H1 (cell line): ENCODE data around the gene ARID1B. TPM values are rescaled to one million over a fixed set of nuclear protein-coding genes. Genes with fewer than 3 reads are reported as not detected.

Experiments used
- CTCF ChIA-PET: fragments of 300-600 bp; sonication (Branson Sonifier 250); formaldehyde crosslinking; loops from one replicate; lab custom pipeline; 2021; ENCODE audit not compliant: partially characterized antibody; lab: Charles Lee
- POLR2A ChIA-PET: fragments of 300-600 bp; sonication (Branson Sonifier 250); formaldehyde crosslinking; loops from one replicate; lab custom pipeline; 2021; ENCODE audit warnings: inconsistent platforms; ENCODE audit not compliant: partially characterized antibody; lab: Charles Lee
- DNase-seq, 2 experiments: peaks; one replicate each; pipeline versions ENCODE4 v3.0.0 to v3.0.0-alpha.2; 2010 to 2022; ENCODE audit warnings: low spot score in 2 of 2, low read depth in 1 of 2, mixed read lengths in 1 of 2
- FAIRE-seq: peaks from 2 replicates; lab custom pipeline; 2011; peaks lifted over from hg19 to GRCh38; lab: Jason Lieb, UNC
- H2AFZ ChIP-seq: 2 replicates; pipeline ENCODE4 v1.8.1; 2012; ENCODE audit warnings: low read length, inconsistent platforms
- H2AK5ac ChIP-seq: 2 replicates; pipeline ENCODE4 v1.6.1; 2013; ENCODE audit warnings: low read depth, low read length
- H2BK120ac ChIP-seq: replicated peaks from 2 replicates; pipeline ENCODE3; 2013; ENCODE audit warnings: low read depth, low read length, inconsistent platforms
- H2BK12ac ChIP-seq: 2 replicates; pipeline ENCODE4 v1.6.1; 2013; ENCODE audit warnings: low read depth, low read length
- H2BK15ac ChIP-seq: 2 replicates; pipeline ENCODE4 v1.6.1; 2013; ENCODE audit warnings: low read length
- H2BK20ac ChIP-seq: 2 replicates; pipeline ENCODE4 v1.6.1; 2013; ENCODE audit warnings: low read length
- H2BK5ac ChIP-seq: 2 replicates; pipeline ENCODE4 v1.6.1; 2013; ENCODE audit warnings: low read depth, low read length
- H3K14ac ChIP-seq: 2 replicates; pipeline ENCODE4 v1.6.1; 2013; ENCODE audit warnings: inconsistent platforms; ENCODE audit not compliant: insufficient read length
- H3K18ac ChIP-seq: 2 replicates; pipeline ENCODE4 v1.6.1; 2013; ENCODE audit warnings: low read length; ENCODE audit errors: extremely low read depth
- H3K23ac ChIP-seq: 2 replicates; pipeline ENCODE4 v1.6.1; 2013; ENCODE audit warnings: inconsistent platforms; ENCODE audit not compliant: insufficient read length
- H3K23me2 ChIP-seq: 2 replicates; pipeline ENCODE4 v1.6.1; 2013; ENCODE audit warnings: low read depth, low read length
- H3K27ac ChIP-seq: 2 replicates; pipeline ENCODE4 v1.6.1; 2011; ENCODE audit warnings: low read depth, low read length, inconsistent platforms
- H3K27me3 ChIP-seq, 4 experiments: replicated peaks in 1 of 4; 1 replicate in 1 of 4; 2 replicates in 3 of 4; pipeline versions ENCODE4 v1.6.1 to v1.8.1; 2011 to 2013; ENCODE audit warnings: low read length in 3 of 4, mild to moderate bottlenecking in 3 of 4, inconsistent platforms in 2 of 4, mixed read lengths in 2 of 4, moderate library complexity in 1 of 4; ENCODE audit not compliant: control insufficient read depth in 3 of 4, insufficient read depth in 3 of 4; ENCODE audit errors: extremely low read depth in 1 of 4
- H3K36me3 ChIP-seq, 4 experiments: 2 replicates each; pipeline versions ENCODE4 v1.6.1 to v1.8.1; 2011 to 2013; ENCODE audit warnings: mild to moderate bottlenecking in 4 of 4, low read length in 3 of 4, moderate library complexity in 2 of 4, control low read depth in 1 of 4, inconsistent platforms in 1 of 4; ENCODE audit not compliant: insufficient read depth in 4 of 4, control insufficient read depth in 2 of 4
- H3K4ac ChIP-seq: replicated peaks from 2 replicates; pipeline ENCODE3; 2013; ENCODE audit warnings: low read length, low read depth, mixed read lengths, inconsistent platforms; ENCODE audit not compliant: insufficient read length
- H3K4me1 ChIP-seq, 4 experiments: replicated peaks in 1 of 4; 1 replicate in 1 of 4; 2 replicates in 3 of 4; pipeline versions ENCODE4 v1.6.1 to v1.8.1; 2011 to 2013; ENCODE audit warnings: low read length in 3 of 4, inconsistent platforms in 2 of 4, mixed read lengths in 1 of 4; ENCODE audit not compliant: insufficient read depth in 4 of 4, control insufficient read depth in 3 of 4
- H3K4me2 ChIP-seq, 2 experiments: 2 replicates each; pipeline versions ENCODE4 v1.6.1 to v1.8.1; 2011 to 2013; ENCODE audit warnings: low read depth in 2 of 2, low read length in 2 of 2, control low read depth in 1 of 2, inconsistent platforms in 1 of 2, mild to moderate bottlenecking in 1 of 2; ENCODE audit not compliant: insufficient read depth in 1 of 2
- H3K4me3 ChIP-seq, 4 experiments: fragments of 200-600, 300-600 bp in 1 of 4; sonication (generic), shearing (Covaris generic), sonication (Bioruptor Twin) in 1 of 4; 2 replicates each; pipeline versions ENCODE4 v1.5.1 to v1.8.1; 2011 to 2016; ENCODE audit warnings: low read length in 4 of 4, low read depth in 3 of 4, control low read depth in 2 of 4, inconsistent platforms in 2 of 4, mild to moderate bottlenecking in 2 of 4, mixed read lengths in 1 of 4, moderate library complexity in 1 of 4; ENCODE audit not compliant: insufficient read depth in 2 of 4; ENCODE audit errors: extremely low read depth in 1 of 4
- H3K56ac ChIP-seq: replicated peaks from 2 replicates; pipeline ENCODE3; 2013; ENCODE audit warnings: low read depth, mild to moderate bottlenecking, mixed read lengths, low read length, inconsistent platforms; ENCODE audit not compliant: insufficient read length
- H3K79me1 ChIP-seq: 2 replicates; pipeline ENCODE4 v1.6.1; 2013; ENCODE audit warnings: low read depth, low read length, control low read depth
- H3K79me2 ChIP-seq, 2 experiments: 2 replicates each; pipeline versions ENCODE4 v1.6.1 to v1.8.1; 2012 to 2013; ENCODE audit warnings: low read length in 2 of 2, mild to moderate bottlenecking in 2 of 2, inconsistent platforms in 1 of 2; ENCODE audit not compliant: insufficient read depth in 2 of 2, control insufficient read depth in 1 of 2
- H3K9ac ChIP-seq, 4 experiments: replicated peaks in 1 of 4; 1 replicate in 1 of 4; 2 replicates in 3 of 4; pipeline versions ENCODE4 v1.6.1 to v1.8.1; 2011 to 2013; ENCODE audit warnings: low read depth in 3 of 4, low read length in 3 of 4, control low read depth in 2 of 4, mild to moderate bottlenecking in 2 of 4, moderate library complexity in 2 of 4, inconsistent platforms in 1 of 4; ENCODE audit errors: extremely low read depth in 1 of 4
- H3K9me3 ChIP-seq, 2 experiments: 2 replicates each; pipeline versions ENCODE4 v1.6.1 to v1.8.1; 2012 to 2013; ENCODE audit warnings: mild to moderate bottlenecking in 2 of 2, moderate library complexity in 2 of 2, control low read depth in 1 of 2, inconsistent platforms in 1 of 2, low read depth in 1 of 2, low read length in 1 of 2, mixed read lengths in 1 of 2; ENCODE audit not compliant: insufficient read depth in 2 of 2
- H4K20me1 ChIP-seq, 2 experiments: replicated peaks in 1 of 2; 2 replicates each; pipeline versions ENCODE3 to v1.8.1; 2011 to 2013; ENCODE audit warnings: inconsistent platforms in 2 of 2, low read length in 2 of 2, mild to moderate bottlenecking in 1 of 2; ENCODE audit not compliant: insufficient read depth in 2 of 2, control insufficient read depth in 1 of 2
- H4K5ac ChIP-seq: 2 replicates; pipeline ENCODE4 v1.6.1; 2013; ENCODE audit warnings: low read length, low read depth, mixed read lengths, inconsistent platforms; ENCODE audit not compliant: insufficient read length
- H4K8ac ChIP-seq: 2 replicates; pipeline ENCODE4 v1.8.0; 2013; ENCODE audit warnings: mild to moderate bottlenecking, moderate library complexity, low read length, inconsistent platforms; ENCODE audit not compliant: insufficient read depth; ENCODE audit errors: extremely low read depth
- H4K91ac ChIP-seq: replicated peaks from 2 replicates; pipeline ENCODE3; 2013; ENCODE audit warnings: low read length, mixed read lengths, inconsistent platforms; ENCODE audit not compliant: insufficient read length
- ATF2 ChIP-seq: IDR thresholded peaks from 2 replicates; pipeline ENCODE4 v1.6.1; 2012; ENCODE audit warnings: low read length, inconsistent platforms
- EZH2 ChIP-seq: fragments of 200-600 bp; sonication (generic); IDR thresholded peaks from 2 replicates; pipeline ENCODE4 v1.7.1; 2012; ENCODE audit warnings: low read depth, mild to moderate bottlenecking, moderate library complexity, low read length, inconsistent platforms; ENCODE audit not compliant: severe bottlenecking
- JUN ChIP-seq: IDR thresholded peaks from 2 replicates; pipeline ENCODE4 v1.6.1; 2011; ENCODE audit warnings: low read depth, mild to moderate bottlenecking, improper control_type of control experiment, low read length
- JUND ChIP-seq: IDR thresholded peaks from 2 replicates; pipeline ENCODE4 v1.6.1; 2011; ENCODE audit warnings: mild to moderate bottlenecking, improper control_type of control experiment, low read length
- MAFK ChIP-seq: IDR thresholded peaks from 2 replicates; pipeline ENCODE4 v1.6.1; 2012; ENCODE audit warnings: low read depth, mild to moderate bottlenecking, improper control_type of control experiment, low read length
- MAX ChIP-seq: IDR thresholded peaks from 2 replicates; pipeline ENCODE4 v1.6.1; 2012; ENCODE audit warnings: inconsistent platforms
- POLR2A ChIP-seq, 2 experiments: IDR thresholded peaks; 1 replicate in 1 of 2; 2 replicates in 1 of 2; pipeline ENCODE4 v1.6.1; 2011; ENCODE audit warnings: low read depth in 2 of 2, low read length in 2 of 2, mild to moderate bottlenecking in 2 of 2; ENCODE audit errors: control extremely low read depth in 1 of 2
- RFX5 ChIP-seq: IDR thresholded peaks from 2 replicates; pipeline ENCODE4 v1.6.1; 2011; ENCODE audit warnings: low read depth, low read length, improper control_type of control experiment, borderline replicate concordance
- SIX5 ChIP-seq: IDR thresholded peaks from 2 replicates; pipeline ENCODE4 v1.6.1; 2011; ENCODE audit warnings: mild to moderate bottlenecking, low read depth, low read length
- SP1 ChIP-seq: IDR thresholded peaks from 2 replicates; pipeline ENCODE4 v1.6.1; 2011; ENCODE audit warnings: low read depth, low read length
- YY1 ChIP-seq: IDR thresholded peaks from 2 replicates; pipeline ENCODE4 v1.6.1; 2011; ENCODE audit warnings: low read depth, mild to moderate bottlenecking, low read length
- WGBS, 2 experiments: shearing (Covaris generic) in 1 of 2; methylation state at CpG; one replicate each; pipeline versions ENCODE4 v1.1.6 to v1.1.7; 2013 to 2015; ENCODE audit warnings: low lambda C conversion rate in 2 of 2, mixed read lengths in 2 of 2, inconsistent platforms in 1 of 2, low coverage in 1 of 2, missing lambda C conversion rate in 1 of 2; ENCODE audit not compliant: insufficient replicate concordance in 2 of 2, insufficient coverage in 1 of 2, insufficient read length in 1 of 2; ENCODE audit errors: extremely low coverage in 1 of 2, missing lambda C conversion rate in 1 of 2; 5-methylcytosine and 5-hydroxymethylcytosine counted together
- polyA plus RNA-seq, 7 experiments: library from polyadenylated mRNA; depleted of rRNA in 3 of 7; stranded (reverse) in 5 of 7; unstranded in 2 of 7; fragments of >200 nt in 5 of 7; fragments of 200-250 nt in 2 of 7; gene quantifications; 1 replicate in 5 of 7; 2 replicates in 1 of 7; 4 replicates in 1 of 7; pipeline versions ENCODE4 v1.2.1 to v1.2.3, GENCODE V29; 2011 to 2013; ENCODE audit warnings: missing spikeins in 2 of 7, mixed read lengths in 2 of 7
- total RNA-seq: library from RNA; stranded (reverse); fragmentation: NEBNext Ultra II Directional; extraction: Animal tissue kit (Norgen Biotek cat#: 25700); gene quantifications from 2 replicates; pipeline ENCODE4 v1.2.1, GENCODE V29; 2021
- TF ChIP-seq, protein P1 (sequence below): IDR thresholded peaks from 2 replicates; pipeline ENCODE4 v1.6.1; 2012; ENCODE audit warnings: inconsistent platforms

ARID1B gene
- total and polyA plus RNA-seq, 2 of the 8 experiments (the other 6 are each of a cell fraction or from before 2014, with no cell fraction given) = 24.3 to 70.3 TPM

GRCh38 chr6:156731396-156731795, 45.8 kb upstream of the ARID1B start:
- WGBS, 2 experiments = 83% methylated on average over 4 of the region's 4 CpGs; no CpG with 5 or more reads in 1 of the 2 experiments
- no peak for FAIRE-seq
- TF ChIP-seq JUND (no peak), SP1 (no peak), POLR2A (IDR thresholded peaks at IDR 0.05; ENCODE audit: control extremely low read depth in 1 of 2, low read depth in 2 of 2, low read length in 2 of 2) (no peak), MAX (no peak), SIX5 (no peak), MAFK (no peak), JUN (no peak), EZH2 (no peak), ATF2 (no peak), YY1 (no peak), RFX5 (no peak)
- TF ChIP-seq, protein P1, sequence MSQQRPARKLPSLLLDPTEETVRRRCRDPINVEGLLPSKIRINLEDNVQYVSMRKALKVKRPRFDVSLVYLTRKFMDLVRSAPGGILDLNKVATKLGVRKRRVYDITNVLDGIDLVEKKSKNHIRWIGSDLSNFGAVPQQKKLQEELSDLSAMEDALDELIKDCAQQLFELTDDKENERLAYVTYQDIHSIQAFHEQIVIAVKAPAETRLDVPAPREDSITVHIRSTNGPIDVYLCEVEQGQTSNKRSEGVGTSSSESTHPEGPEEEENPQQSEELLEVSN = no peak

More at GRCh38 chr6:156731396-156731795, 45.8 kb upstream of the ARID1B start:
- Histone ChIP-seq H4K5ac (no peak overlapping the region), H2AK5ac (no peak overlapping the region), H3K4ac (no peak overlapping the region), H3K14ac (no peak overlapping the region), H2BK15ac (no peak overlapping the region), H4K20me1 (no peaks in the 10 kb centered on the region), H3K18ac (no peak overlapping the region), H3K79me2 (no peaks in the 10 kb centered on the region), H4K91ac (no peak overlapping the region), H3K4me1 (peaks cover 0 to 3% (median 0%) of the 10 kb centered on the region in 4 experiments; a peak in 1 of 7 replicates), H2BK12ac (no peak overlapping the region), H3K56ac (no peak overlapping the region), H2BK5ac (no peak overlapping the region), H2BK120ac (no peak overlapping the region), H3K79me1 (no peaks in the 10 kb centered on the region), H3K23ac (no peak overlapping the region), H2AFZ (0 out of 2 replicates have a peak overlapping the region, but pooled peaks have one; percentile 49), H3K36me3 (no peaks in the 10 kb centered on the region), H3K4me2 (no peak overlapping the region), H3K23me2 (no peaks in the 10 kb centered on the region), H3K9ac (no peak overlapping the region), H3K27ac (no peak overlapping the region), H3K9me3 (no peaks in the 10 kb centered on the region), H2BK20ac (no peak overlapping the region), H4K8ac (no peak overlapping the region), H3K4me3 (no peak overlapping the region), H3K27me3 (no peaks in the 10 kb centered on the region)
- DNase-seq = no peak
- CTCF ChIA-PET = interaction anchor here (2.3 kb wide), 1 partner anchor 21 kb away, joined by 7 read pairs; no protein-coding TSS in a partner anchor
- POLR2A ChIA-PET = interaction anchor here (0.9 kb wide), 1 partner anchor 10 kb away, joined by 3 read pairs; no protein-coding TSS in a partner anchor
